GM12801 (cell line): ENCODE data around the gene UBAC1.

ENCODE experiments used
- CTCF ChIP-seq: IDR thresholded peaks from one replicate; pipeline ENCODE4 v1.5.1; 2011; ENCODE audit warnings: control low read depth; ENCODE audit not compliant: insufficient read length; ENCODE audit errors: extremely low read depth

The UBAC1 gene

GRCh38 chr9:135907431-135908092 lies 53.6 kb downstream of the UBAC1 start, which contains the start of gene CAMSAP1:
CAMSAP1 (minus strand) TSS chr9:135907546; CDS start chr9:135907159, 387 bp downstream.
- TF ChIP-seq CTCF = no peak

- TF ChIP-seq CTCF = no peak
These were observed 54.2 kb downstream of the UBAC1 start for GRCh38 chr9:135907006-135907430.

- no peak for TF ChIP-seq CTCF
These were observed 54.7 kb downstream of the UBAC1 start for GRCh38 chr9:135906291-135907005.

GRCh38 chr9:135905380-135906258 lies 55.6 kb downstream of the UBAC1 start:
- TF ChIP-seq CTCF = no peak

- TF ChIP-seq CTCF = no peak
These were observed 57.2 kb downstream of the UBAC1 start for GRCh38 chr9:135903786-135904520.

- no peak for TF ChIP-seq CTCF
These were observed 57.9 kb downstream of the UBAC1 start for GRCh38 chr9:135903358-135903656.
